SK-N-SH (cell line): ENCODE results near the gene SPRY2. TPM values are rescaled to one million over a fixed set of nuclear protein-coding genes. Genes with fewer than 3 reads are reported as not detected.

Experiments used
- CTCF ChIA-PET: fragments of 300-600, 350-600 bp; formaldehyde crosslinking; extraction: SDS; loops from one replicate; lab custom pipeline; 2021; lab: Yijun Ruan, JAX
- POLR2A ChIA-PET: fragments of 350-600 bp; sonication (Branson Sonifier 250); formaldehyde crosslinking; extraction: SDS; loops from one replicate; lab custom pipeline; 2020; ENCODE audit warnings: antibody characterized with exemption, inconsistent platforms; lab: Yijun Ruan, JAX
- DNase-seq: peaks from one replicate; pipeline ENCODE4 v3.0.0; 2012
- H2AFZ ChIP-seq: fragments of 200-600 bp; sonication (generic); 2 replicates; pipeline ENCODE4 v1.8.1; 2016; ENCODE audit warnings: antibody characterized with exemption, mild to moderate bottlenecking, low read depth
- H3F3A ChIP-seq: fragments of 200-600 bp; sonication (generic); replicated peaks from 2 replicates; pipeline ENCODE3; 2016; ENCODE audit warnings: antibody characterized with exemption, mild to moderate bottlenecking; ENCODE audit not compliant: insufficient read depth
- H3K27ac ChIP-seq, 2 experiments: fragments of 200-500 bp in 1 of 2; fragments of 200-600 bp in 1 of 2; sonication (Bioruptor generic) in 1 of 2; sonication (generic), shearing (Covaris generic) in 1 of 2; 2 replicates each; pipeline versions ENCODE4 v1.5.1 to v1.6.1; 2014 to 2016; ENCODE audit warnings: low read depth in 2 of 2, inconsistent platforms in 1 of 2, low read length in 1 of 2, mild to moderate bottlenecking in 1 of 2, mixed read lengths in 1 of 2
- H3K27me3 ChIP-seq: fragments of 200-600 bp; sonication (generic), shearing (Covaris generic); 2 replicates; pipeline ENCODE4 v1.6.1; 2016; ENCODE audit warnings: mixed run types; ENCODE audit not compliant: insufficient read depth
- H3K36me3 ChIP-seq, 2 experiments: fragments of 200-500 bp in 1 of 2; fragments of 200-600 bp in 1 of 2; sonication (Bioruptor generic) in 1 of 2; sonication (generic) in 1 of 2; replicated peaks in 1 of 2; 2 replicates each; pipeline versions ENCODE3 to v1.5.1; 2014 to 2016; ENCODE audit warnings: low read length in 1 of 2, mild to moderate bottlenecking in 1 of 2; ENCODE audit not compliant: insufficient read depth in 2 of 2, control insufficient read depth in 1 of 2
- H3K4me1 ChIP-seq, 2 experiments: fragments of 200-500 bp in 1 of 2; fragments of 200-600 bp in 1 of 2; sonication (Bioruptor generic) in 1 of 2; sonication (generic), shearing (Covaris generic) in 1 of 2; 2 replicates each; pipeline versions ENCODE4 v1.5.1 to v1.6.1; 2014 to 2016; ENCODE audit warnings: low read depth in 1 of 2, low read length in 1 of 2, mixed run types in 1 of 2; ENCODE audit not compliant: insufficient read depth in 2 of 2, control insufficient read depth in 1 of 2
- H3K4me2 ChIP-seq: fragments of 200-600 bp; sonication (generic), shearing (Covaris generic); 2 replicates; pipeline ENCODE4 v1.6.1; 2017; ENCODE audit warnings: mixed run types
- H3K4me3 ChIP-seq, 2 experiments: fragments of 200-500 bp in 1 of 2; fragments of 200-600 bp in 1 of 2; sonication (Bioruptor generic) in 1 of 2; sonication (generic), shearing (Covaris generic) in 1 of 2; 2 replicates each; pipeline versions ENCODE4 v1.5.1 to v1.8.1; 2014 to 2016; ENCODE audit warnings: low read depth in 2 of 2, inconsistent platforms in 1 of 2, low read length in 1 of 2, mild to moderate bottlenecking in 1 of 2, mixed read lengths in 1 of 2, moderate library complexity in 1 of 2
- H3K79me2 ChIP-seq: fragments of 200-600 bp; sonication (generic); 2 replicates; pipeline ENCODE4 v1.8.1; 2017; ENCODE audit warnings: mild to moderate bottlenecking; ENCODE audit not compliant: insufficient read depth
- H3K9ac ChIP-seq: fragments of 200-600 bp; sonication (generic); 2 replicates; pipeline ENCODE4 v1.6.1; 2017; ENCODE audit warnings: mixed run types
- H3K9me2 ChIP-seq: fragments of 200-600 bp; sonication (generic); 2 replicates; pipeline ENCODE4 v1.6.1; 2017; ENCODE audit warnings: mixed run types
- H3K9me3 ChIP-seq: fragments of 200-600 bp; sonication (generic); 2 replicates; pipeline ENCODE4 v1.6.1; 2017; ENCODE audit warnings: mixed run types, mild to moderate bottlenecking, moderate library complexity
- H4K20me1 ChIP-seq: fragments of 200-600 bp; sonication (generic); 2 replicates; pipeline ENCODE4 v1.6.1; 2017; ENCODE audit warnings: mild to moderate bottlenecking, mixed run types; ENCODE audit not compliant: insufficient read depth
- CHD2 ChIP-seq: fragments of 150-350 bp; IDR thresholded peaks from 2 replicates; pipeline ENCODE4 v1.6.1; 2018; ENCODE audit warnings: low read length; ENCODE audit not compliant: partially characterized antibody
- ELF1 ChIP-seq: IDR thresholded peaks from 2 replicates; pipeline ENCODE4 v1.4.0; 2012
- EP300 ChIP-seq, 2 experiments: IDR thresholded peaks; 2 replicates each; pipeline versions ENCODE4 v1.4.0 to v1.6.1; 2012; ENCODE audit warnings: borderline replicate concordance in 1 of 2, low read depth in 1 of 2, low read length in 1 of 2
- EZH2phosphoT487 ChIP-seq: fragments of 200-600 bp; sonication (generic); IDR thresholded peaks from 2 replicates; pipeline ENCODE4 v1.6.1; 2017; ENCODE audit warnings: low read depth, mixed run types, mild to moderate bottlenecking, antibody characterized with exemption, moderate library complexity, borderline replicate concordance
- FOSL2 ChIP-seq: IDR thresholded peaks from 2 replicates; pipeline ENCODE4 v1.4.0; 2012; ENCODE audit warnings: low read depth, mild to moderate bottlenecking, moderate library complexity, borderline replicate concordance
- FOXJ3 ChIP-seq: sonication (generic); formaldehyde crosslinking; IDR thresholded peaks from 2 replicates; pipeline ENCODE4 v1.5.1; 2020; ENCODE audit warnings: mild to moderate bottlenecking, missing genetic modification reagents
- FOXM1 ChIP-seq: IDR thresholded peaks from 2 replicates; pipeline ENCODE4 v1.4.0; 2012; ENCODE audit warnings: low read depth, mild to moderate bottlenecking
- GABPA ChIP-seq: IDR thresholded peaks from 2 replicates; pipeline ENCODE4 v1.4.0; 2012; ENCODE audit warnings: low read depth, mild to moderate bottlenecking
- JUND ChIP-seq: IDR thresholded peaks from 2 replicates; pipeline ENCODE4 v1.4.0; 2012
- MEF2A ChIP-seq: IDR thresholded peaks from 2 replicates; pipeline ENCODE4 v1.4.0; 2012; ENCODE audit warnings: low read depth, borderline replicate concordance
- POLR2AphosphoS5 ChIP-seq: IDR thresholded peaks from 2 replicates; pipeline ENCODE4 v1.6.1; 2012; ENCODE audit warnings: low read depth, low read length
- RAD21 ChIP-seq: IDR thresholded peaks from 2 replicates; pipeline ENCODE4 v1.6.1; 2012; ENCODE audit warnings: mild to moderate bottlenecking, low read length
- RFX5 ChIP-seq: IDR thresholded peaks from 2 replicates; pipeline ENCODE4 v1.6.1; 2012; ENCODE audit warnings: mild to moderate bottlenecking, improper control_type of control experiment, low read length
- SIN3A ChIP-seq: IDR thresholded peaks from 2 replicates; pipeline ENCODE4 v1.6.1; 2012; ENCODE audit warnings: low read depth, mild to moderate bottlenecking, low read length, moderate library complexity, borderline replicate concordance
- SMC3 ChIP-seq: IDR thresholded peaks from 2 replicates; pipeline ENCODE4 v1.6.1; 2012; ENCODE audit warnings: low read depth, low read length, improper control_type of control experiment
- TAF1 ChIP-seq: IDR thresholded peaks from 2 replicates; pipeline ENCODE4 v1.6.1; 2012; ENCODE audit warnings: low read depth, mild to moderate bottlenecking, low read length, moderate library complexity, borderline replicate concordance
- TCF12 ChIP-seq: IDR thresholded peaks from 2 replicates; pipeline ENCODE4 v1.4.0; 2012
- TEAD4 ChIP-seq: IDR thresholded peaks from 2 replicates; pipeline ENCODE4 v1.4.0; 2012; ENCODE audit warnings: mild to moderate bottlenecking, borderline replicate concordance; ENCODE audit not compliant: insufficient read depth
- WGBS: methylation state at CpG from one replicate; pipeline ENCODE4 v1.1.6; 2017; ENCODE audit warnings: low lambda C conversion rate; 5-methylcytosine and 5-hydroxymethylcytosine counted together
- polyA plus RNA-seq, 3 experiments: library from polyadenylated mRNA; depleted of rRNA; stranded (reverse); fragments of >200 nt; gene quantifications; 2 replicates each; pipeline ENCODE4 v1.2.3, GENCODE V29; 2012
- TF ChIP-seq, protein P1 (sequence below): IDR thresholded peaks from 2 replicates; pipeline ENCODE4 v1.4.0; 2012; ENCODE audit warnings: low read depth, borderline replicate concordance
- TF ChIP-seq, protein P2 (sequence below): fragments of 150-350 bp; IDR thresholded peaks from 2 replicates; pipeline ENCODE4 v1.6.1; 2017; ENCODE audit warnings: antibody characterized with exemption, low read length, low read depth, borderline replicate concordance

Gene SPRY2
- polyA plus RNA-seq, 1 of the 3 experiments (the other 2 are of a cell fraction) = 122 TPM

DNA sequence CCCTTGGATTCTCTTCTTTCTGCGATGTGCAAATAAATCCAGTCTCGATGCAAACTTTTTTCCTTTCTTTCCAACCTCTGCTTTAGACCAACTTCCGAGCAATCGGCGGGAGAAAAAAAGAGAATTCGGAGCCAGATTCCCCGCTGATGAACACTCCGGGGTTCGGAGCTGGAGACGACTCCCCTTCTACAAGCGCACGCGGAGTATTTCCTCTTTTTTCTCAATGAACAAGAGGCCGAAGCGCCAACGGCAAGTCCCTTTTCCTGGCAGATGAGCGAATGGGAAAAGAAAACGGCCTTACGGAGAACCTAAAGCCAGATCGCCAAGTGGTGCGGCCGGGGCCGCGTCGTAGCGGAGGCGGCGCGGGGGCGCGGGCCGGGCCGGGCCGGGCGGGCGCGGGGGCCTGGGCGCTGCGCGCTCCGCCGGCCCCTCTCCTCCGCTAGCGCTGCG lies 250 bp downstream of the SPRY2 start:
- 0% methylated on average over 17 of the region's 45 CpGs for WGBS
- no peak for TF ChIP-seq FOXM1
- TF ChIP-seq EZH2phosphoT487 = no peak
- no peak for TF ChIP-seq POLR2AphosphoS5
- no peak for TF ChIP-seq TCF12
- no peak for TF ChIP-seq ELF1
- no peak for TF ChIP-seq RAD21
- TF ChIP-seq CHD2 = no peak
- TF ChIP-seq, protein P1, sequence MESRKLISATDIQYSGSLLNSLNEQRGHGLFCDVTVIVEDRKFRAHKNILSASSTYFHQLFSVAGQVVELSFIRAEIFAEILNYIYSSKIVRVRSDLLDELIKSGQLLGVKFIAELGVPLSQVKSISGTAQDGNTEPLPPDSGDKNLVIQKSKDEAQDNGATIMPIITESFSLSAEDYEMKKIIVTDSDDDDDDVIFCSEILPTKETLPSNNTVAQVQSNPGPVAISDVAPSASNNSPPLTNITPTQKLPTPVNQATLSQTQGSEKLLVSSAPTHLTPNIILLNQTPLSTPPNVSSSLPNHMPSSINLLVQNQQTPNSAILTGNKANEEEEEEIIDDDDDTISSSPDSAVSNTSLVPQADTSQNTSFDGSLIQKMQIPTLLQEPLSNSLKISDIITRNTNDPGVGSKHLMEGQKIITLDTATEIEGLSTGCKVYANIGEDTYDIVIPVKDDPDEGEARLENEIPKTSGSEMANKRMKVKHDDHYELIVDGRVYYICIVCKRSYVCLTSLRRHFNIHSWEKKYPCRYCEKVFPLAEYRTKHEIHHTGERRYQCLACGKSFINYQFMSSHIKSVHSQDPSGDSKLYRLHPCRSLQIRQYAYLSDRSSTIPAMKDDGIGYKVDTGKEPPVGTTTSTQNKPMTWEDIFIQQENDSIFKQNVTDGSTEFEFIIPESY = no peak
- TF ChIP-seq FOSL2 = no peak
- no peak for TF ChIP-seq JUND
- no peak for TF ChIP-seq TAF1
- TF ChIP-seq TEAD4 = no peak
- TF ChIP-seq GABPA = no peak
- TF ChIP-seq, all 33 proteins: peak for 0
- peak overlapping the region; percentile 95 to 100 for H3K27ac ChIP-seq
- peak overlapping the region; percentile 93 for H3K4me2 ChIP-seq
- peaks cover 13 to 19% of the 10 kb centered on the region in 2 experiments; a peak in 3 of 4 replicates for H3K4me1 ChIP-seq
- H3K27me3 ChIP-seq = no peaks in the 10 kb centered on the region
- no peaks in the 10 kb centered on the region for H3K9me2 ChIP-seq
- H3K36me3 ChIP-seq = peaks cover 23 to 29% of the 10 kb centered on the region in 2 experiments
- peak overlapping the region; percentile 95 for H3K9ac ChIP-seq
- peaks cover 45% of the 10 kb centered on the region for H4K20me1 ChIP-seq
- no peak overlapping the region for H2AFZ ChIP-seq
- CTCF ChIA-PET = interaction anchor here (0.9 to 3.6 kb wide), 7 partner anchors 542 to 797 kb away, joined by 3 to 44 read pairs (median 4); no protein-coding TSS in a partner anchor
- H3K79me2 ChIP-seq = peaks cover 53% of the 10 kb centered on the region
- no peaks in the 10 kb centered on the region for H3K9me3 ChIP-seq
- no peak for DNase-seq
- peak overlapping the region; percentile 76 to 99 for H3K4me3 ChIP-seq
- H3F3A ChIP-seq = peaks cover 19% of the 10 kb centered on the region
- POLR2A ChIA-PET = interaction anchor here (0.6 to 2.4 kb wide), 14 partner anchors 16 to 686 kb away, joined by 3 to 17 read pairs (median 4); no protein-coding TSS in a partner anchor

DNA sequence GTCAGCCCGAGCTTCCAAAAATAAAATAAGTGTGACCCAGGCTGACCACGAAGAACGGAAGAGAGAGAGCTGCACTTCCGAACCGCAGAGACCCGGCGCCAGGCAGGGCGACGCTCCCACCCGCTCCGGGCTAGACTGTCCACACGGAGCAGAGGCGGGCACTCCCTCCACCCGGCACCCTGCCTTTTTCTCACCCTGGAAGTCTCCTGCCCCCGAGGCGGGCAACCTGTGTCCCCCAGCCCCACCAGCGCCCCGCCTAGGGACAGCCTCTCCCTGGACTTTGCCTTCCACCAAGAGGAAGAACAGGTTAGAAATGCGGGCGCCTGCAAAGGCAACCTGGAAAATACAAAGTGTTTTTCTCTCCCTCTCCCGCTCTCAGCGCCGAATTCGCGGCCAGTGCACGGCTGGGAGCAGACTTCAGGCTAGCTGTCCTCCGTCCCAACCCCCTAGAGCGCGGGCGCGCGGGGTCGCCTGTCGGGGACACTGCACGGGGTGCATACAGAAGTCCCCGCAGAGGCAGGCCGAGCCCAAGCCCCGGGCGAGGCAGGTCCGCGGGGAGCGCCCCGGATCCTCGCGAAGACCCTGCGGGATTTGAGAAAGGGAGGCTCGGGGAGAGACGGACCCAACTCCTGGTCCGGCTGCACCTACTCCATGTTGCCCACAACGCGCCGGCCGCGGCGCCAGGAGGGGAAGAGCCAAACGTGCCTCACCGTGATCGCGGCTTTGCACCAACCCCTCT lies 845 bp downstream of the SPRY2 start:
- WGBS = 0% methylated on average over 17 of the region's 59 CpGs
- no peak overlapping the region for H2AFZ ChIP-seq
- no peaks in the 10 kb centered on the region for H3K9me3 ChIP-seq
- ChIA-PET CTCF (interaction anchor here (0.5 to 3.6 kb wide), 12 partner anchors 56 to 796 kb away, joined by 3 to 44 read pairs (median 4); no protein-coding TSS in a partner anchor), POLR2A (interaction anchor here (0.5 to 2.4 kb wide), 10 partner anchors 154 to 666 kb away, joined by 3 to 17 read pairs (median 4); no protein-coding TSS in a partner anchor)
- H3K79me2 ChIP-seq = peaks cover 59% of the 10 kb centered on the region
- peaks cover 51% of the 10 kb centered on the region for H4K20me1 ChIP-seq
- DNase-seq = peak; percentile 60
- H3F3A ChIP-seq = peaks cover 23% of the 10 kb centered on the region
- peak overlapping the region; percentile 95 to 100 for H3K27ac ChIP-seq
- peaks cover 13 to 19% of the 10 kb centered on the region in 2 experiments; a peak in 3 of 4 replicates for H3K4me1 ChIP-seq
- peak overlapping the region; percentile 76 to 99 for H3K4me3 ChIP-seq
- H3K9ac ChIP-seq = peak overlapping the region; percentile 95
- H3K36me3 ChIP-seq = peaks cover 28 to 35% of the 10 kb centered on the region in 2 experiments
- peak overlapping the region; percentile 93 for H3K4me2 ChIP-seq
- H3K9me2 ChIP-seq = no peaks in the 10 kb centered on the region
- no peaks in the 10 kb centered on the region for H3K27me3 ChIP-seq
- TF ChIP-seq, protein P1 = no peak
- TF ChIP-seq SMC3 = no peak
- no peak for TF ChIP-seq FOXJ3
- TF ChIP-seq JUND = no peak
- no peak for TF ChIP-seq POLR2AphosphoS5
- no peak for TF ChIP-seq EP300 (IDR thresholded peaks at IDR 0.05; ENCODE audit: borderline replicate concordance in 1 of 2, low read depth in 1 of 2, low read length in 1 of 2)
- TF ChIP-seq TAF1 = 0 out of 2 replicates have a peak, but pooled peaks have one; percentile 25
- 0 out of 2 replicates have a peak, but pooled peaks have one; percentile 20 for TF ChIP-seq SIN3A
- no peak for TF ChIP-seq FOXM1
- TF ChIP-seq, protein P2, sequence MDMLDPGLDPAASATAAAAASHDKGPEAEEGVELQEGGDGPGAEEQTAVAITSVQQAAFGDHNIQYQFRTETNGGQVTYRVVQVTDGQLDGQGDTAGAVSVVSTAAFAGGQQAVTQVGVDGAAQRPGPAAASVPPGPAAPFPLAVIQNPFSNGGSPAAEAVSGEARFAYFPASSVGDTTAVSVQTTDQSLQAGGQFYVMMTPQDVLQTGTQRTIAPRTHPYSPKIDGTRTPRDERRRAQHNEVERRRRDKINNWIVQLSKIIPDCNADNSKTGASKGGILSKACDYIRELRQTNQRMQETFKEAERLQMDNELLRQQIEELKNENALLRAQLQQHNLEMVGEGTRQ = no peak
- TF ChIP-seq CHD2 = no peak
- no peak for TF ChIP-seq RFX5
- peak; percentile 17; the same call in 1 of the 2 replicates for TF ChIP-seq MEF2A
